Psoas muscle (tissue), 8 donors: ENCODE results near the gene SLC7A10. TPM values are rescaled to one million over a fixed set of nuclear protein-coding genes. Genes with fewer than 3 reads are reported as not detected.
"Not testable (repeated sequence)": the region's sequence is repeated elsewhere in the genome, so short reads cannot be mapped to it uniquely, and the experiment has no call there.

Experiments used
- ATAC-seq, 4 donors: fragments of 200-7000 bp; cut with Tn5 transposase; one replicate each; pipeline ENCODE4 v1.9.1; 2020; ENCODE audit warnings: moderate library complexity in 3 of 4, mild to moderate bottlenecking in 2 of 4
- DNase-seq, 2 donors: peaks; one replicate each; pipeline ENCODE4 v3.0.0-alpha.2; 2020
- H3K27ac ChIP-seq: fragments of 200-600 bp; one replicate; pipeline ENCODE4 v1.8.0; 2022
- H3K27me3 ChIP-seq, 3 donors: fragments of 200-600 bp in 1 of 3; one replicate each; pipeline versions ENCODE4 v1.6.1 to v1.8.0; 2013 to 2022; ENCODE audit warnings: low read length in 2 of 3, mild to moderate bottlenecking in 2 of 3, moderate library complexity in 1 of 3; ENCODE audit not compliant: insufficient read depth in 3 of 3
- H3K36me3 ChIP-seq, 2 donors: fragments of 200-600 bp in 1 of 2; one replicate each; pipeline versions ENCODE4 v1.6.1 to v1.8.0; 2013 to 2022; ENCODE audit warnings: low read depth in 1 of 2, mild to moderate bottlenecking in 1 of 2, moderate library complexity in 1 of 2; ENCODE audit not compliant: insufficient read depth in 1 of 2
- H3K4me1 ChIP-seq: fragments of 200-600 bp; one replicate; pipeline ENCODE4 v1.8.0; 2022
- H3K4me3 ChIP-seq: fragments of 200-600 bp; one replicate; pipeline ENCODE4 v1.8.0; 2022; ENCODE audit warnings: mild to moderate bottlenecking
- H3K9me3 ChIP-seq: fragments of 200-600 bp; one replicate; pipeline ENCODE4 v1.8.0; 2022
- WGBS, 3 donors: extraction: QIAGEN DNeasy Blood & Tissue Kit; methylation state at CpG; one replicate each; pipeline versions ENCODE4 v1.1.6 to v1.1.7; 2013; 5-methylcytosine and 5-hydroxymethylcytosine counted together
- intact Hi-C, 2 donors: fragments of 100-400 bp; cut with DNase I; formaldehyde crosslinking; loops; one replicate each; pipeline versions ENCODE4 v1.11.0 to v1.14.2; 2022
- polyA plus RNA-seq, 3 donors: library from polyadenylated mRNA; stranded (reverse); fragments of 200-250 nt; gene quantifications; one replicate each; pipeline ENCODE4 v1.2.3, GENCODE V29; 2013
- total RNA-seq, 4 donors: library from RNA; stranded (reverse); fragmentation: NEBNext Ultra II Directional in 2 of 4; extraction: Animal tissue kit (Norgen Biotek cat#: 25700) in 2 of 4; gene quantifications; one replicate each; pipeline versions ENCODE4 v1.2.1 to v1.2.4, GENCODE V29; 2021 to 2023
- TF ChIP-seq, protein P1 (sequence below): fragments of 200-600 bp; IDR thresholded peaks from one replicate; pipeline ENCODE4 v1.8.0; 2022; ENCODE audit warnings: antibody characterized with exemption
- donor health status: healthy with polysubstance abuse.
- donor health status: DM: no; HTN: no; CAD: no; lungs with moderate emphysema.
- donor health status: Bipolar disorder and iron deficiency.
- donor health status: healthy.
- donor health status: DM: yes; HTN: yes; CAD: no.
- donor health status: DM: no; HTN: no; CAD: no.
- donor health status: DM: no; HTN: no; CAD: no.
- donor health status: DM: yes; HTN: yes; CAD: no.

SLC7A10 gene
- total and polyA plus RNA-seq, 7 donors: 0.03 to 0.43 (median 0.14) TPM; not detected in 3

GRCh38 chr19:33226550-33227241, 1.0 kb upstream of the SLC7A10 start:
- Histone ChIP-seq H3K4me3 (peak overlapping the region; percentile 15), H3K27ac (no peak overlapping the region), H3K4me1 (no peaks in the 10 kb centered on the region), H3K27me3 (peaks cover 0 to 64% (median 33%) of the 10 kb centered on the region in 3 donors), H3K36me3 (no peaks in the 10 kb centered on the region), H3K9me3 (peaks cover 18% of the 10 kb centered on the region)
- WGBS, 3 donors: 2 to 3% (median 2%) methylated on average over 29 to 66 of the region's 66 CpGs
- TF ChIP-seq, protein P1, sequence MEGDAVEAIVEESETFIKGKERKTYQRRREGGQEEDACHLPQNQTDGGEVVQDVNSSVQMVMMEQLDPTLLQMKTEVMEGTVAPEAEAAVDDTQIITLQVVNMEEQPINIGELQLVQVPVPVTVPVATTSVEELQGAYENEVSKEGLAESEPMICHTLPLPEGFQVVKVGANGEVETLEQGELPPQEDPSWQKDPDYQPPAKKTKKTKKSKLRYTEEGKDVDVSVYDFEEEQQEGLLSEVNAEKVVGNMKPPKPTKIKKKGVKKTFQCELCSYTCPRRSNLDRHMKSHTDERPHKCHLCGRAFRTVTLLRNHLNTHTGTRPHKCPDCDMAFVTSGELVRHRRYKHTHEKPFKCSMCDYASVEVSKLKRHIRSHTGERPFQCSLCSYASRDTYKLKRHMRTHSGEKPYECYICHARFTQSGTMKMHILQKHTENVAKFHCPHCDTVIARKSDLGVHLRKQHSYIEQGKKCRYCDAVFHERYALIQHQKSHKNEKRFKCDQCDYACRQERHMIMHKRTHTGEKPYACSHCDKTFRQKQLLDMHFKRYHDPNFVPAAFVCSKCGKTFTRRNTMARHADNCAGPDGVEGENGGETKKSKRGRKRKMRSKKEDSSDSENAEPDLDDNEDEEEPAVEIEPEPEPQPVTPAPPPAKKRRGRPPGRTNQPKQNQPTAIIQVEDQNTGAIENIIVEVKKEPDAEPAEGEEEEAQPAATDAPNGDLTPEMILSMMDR: no peak
- ATAC-seq (peak in 1 of 4 donors; percentile 24), DNase-seq (peak in 1 of 2 donors; percentile 52)
- intact Hi-C loops: no loop called here

DNA sequence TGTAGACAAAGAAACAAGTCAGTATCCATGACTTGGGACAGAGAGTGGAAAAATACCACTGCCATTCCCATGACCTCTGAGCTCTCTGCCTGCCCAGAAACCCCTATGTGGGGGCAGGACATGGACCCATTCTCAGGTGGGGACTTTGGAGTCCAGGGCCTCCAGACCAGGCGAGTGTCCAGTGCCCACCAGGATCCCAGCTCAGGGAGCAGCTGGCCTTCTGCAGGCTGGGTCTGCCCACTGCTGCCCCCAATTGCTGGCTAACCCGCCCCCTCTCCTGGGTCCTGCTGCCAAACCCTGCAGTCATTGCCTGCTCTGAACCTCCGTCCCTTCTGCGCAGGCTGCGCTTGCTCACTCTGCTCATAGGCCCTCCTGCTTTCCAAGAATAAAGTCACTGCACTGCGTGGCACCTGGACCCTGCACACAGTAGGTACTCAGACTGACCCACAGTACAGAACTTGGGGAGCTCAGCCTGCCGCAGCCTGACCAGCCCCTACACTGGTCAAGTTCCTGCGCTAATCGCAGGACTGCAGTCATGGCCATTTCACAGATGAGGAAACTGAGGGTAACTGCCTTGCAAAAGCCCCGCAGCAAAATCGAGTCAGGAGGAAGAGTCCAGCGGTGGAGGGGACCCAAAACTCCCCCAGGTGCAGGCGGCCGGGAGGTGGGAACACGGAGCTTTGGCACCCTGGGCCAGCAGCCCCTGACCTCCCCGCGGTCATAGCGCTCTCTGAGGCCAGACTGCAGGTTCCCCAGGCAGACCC, 774 bp downstream of the SLC7A10 start:
- no peaks in the 10 kb centered on the region for H3K4me1 ChIP-seq
- H3K36me3 ChIP-seq: no peaks in the 10 kb centered on the region
- DNase-seq (peak in 1 of 2 donors; percentile 46), ATAC-seq (no peak)
- TF ChIP-seq, protein P1: no peak
- intact Hi-C loops: no loop called here
- H3K9me3 ChIP-seq: peaks cover 18% of the 10 kb centered on the region
- H3K27me3 ChIP-seq: peaks cover 0 to 56% (median 33%) of the 10 kb centered on the region in 3 donors
- no peak overlapping the region for H3K27ac ChIP-seq
- WGBS, 3 donors: 49 to 52% (median 52%) methylated on average over 18 of the region's 18 CpGs
- H3K4me3 ChIP-seq: peak overlapping the region; percentile 13

GRCh38 chr19:33222255-33222654, 3.4 kb downstream of the SLC7A10 start:
- H3K4me1 ChIP-seq, H3K27ac ChIP-seq, H3K36me3 ChIP-seq, H3K9me3 ChIP-seq, DNase-seq, intact Hi-C loops, ATAC-seq, H3K4me3 ChIP-seq: not testable (repeated sequence)
- peaks cover 0 to 39% (median 26%) of the 10 kb centered on the region in 3 donors for H3K27me3 ChIP-seq
- WGBS, 3 donors: 73 to 84% (median 81%) methylated on average over 2 of the region's 2 CpGs

GRCh38 chr19:33221638-33222037, 4.0 kb downstream of the SLC7A10 start:
- TF ChIP-seq, protein P1: no peak
- no peak for ATAC-seq
- Histone ChIP-seq H3K4me3 (no peak overlapping the region), H3K27ac (no peak overlapping the region), H3K9me3 (no peaks in the 10 kb centered on the region), H3K36me3 (no peaks in the 10 kb centered on the region), H3K27me3 (peaks cover 0 to 32% (median 21%) of the 10 kb centered on the region in 3 donors), H3K4me1 (no peaks in the 10 kb centered on the region)
- intact Hi-C loops: no loop called here
- DNase-seq: no peak
- WGBS, 3 donors: 64 to 70% (median 66%) methylated on average over 6 of the region's 6 CpGs

DNA sequence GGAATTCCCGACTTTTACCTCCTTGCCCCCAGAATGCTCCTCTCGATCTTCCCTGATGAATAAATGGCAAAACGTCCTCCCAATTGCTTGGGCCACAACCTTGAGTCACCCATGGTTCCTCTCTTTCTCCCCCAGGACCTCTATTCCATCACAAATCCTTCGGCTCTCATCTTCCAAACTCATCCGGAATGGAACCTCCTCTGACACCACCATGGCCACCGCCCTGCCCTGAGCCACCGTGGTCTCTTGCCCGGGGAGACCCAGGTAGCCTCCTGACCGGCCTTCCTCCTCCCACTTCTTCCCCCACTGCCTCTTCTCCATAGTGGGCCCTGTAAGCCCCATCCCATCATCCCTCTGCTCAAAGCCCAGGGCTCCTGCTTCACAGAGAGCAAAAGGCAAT, 4.9 kb downstream of the SLC7A10 start:
- intact Hi-C loops: no loop called here
- Histone ChIP-seq H3K9me3 (no peaks in the 10 kb centered on the region), H3K36me3 (no peaks in the 10 kb centered on the region), H3K27me3 (peaks cover 0 to 23% (median 12%) of the 10 kb centered on the region in 3 donors), H3K27ac (no peak overlapping the region), H3K4me1 (no peaks in the 10 kb centered on the region), H3K4me3 (no peak overlapping the region)
- TF ChIP-seq, protein P1: no peak
- ATAC-seq: no peak
- whole genome bisulfite sequencing, 3 donors: 77 to 82% (median 79%) methylated on average over 9 of the region's 9 CpGs
- no peak for DNase-seq
